Placental pericyte (primary cell): ENCODE results near the gene KIF20B. TPM values are rescaled to one million over a fixed set of nuclear protein-coding genes. Genes with fewer than 3 reads are reported as not detected.

Experiments used
- total RNA-seq: library from RNA; depleted of rRNA; stranded (reverse); fragments of >200 nt; gene quantifications from 2 replicates; pipeline ENCODE4 v1.2.3, GENCODE V29; 2012

KIF20B gene
- 2.4 and 35.2 TPM in 2 replicates for total RNA-seq

GRCh38 chr10:89701242-89702120 lies at the start of gene KIF20B:
Gene KIF20B (plus strand): TSS chr10:89701590. CDS start chr10:89705295, 3,705 bp downstream.

Other genes with a start within 250 kb of the KIF20B start
- gene SLC16A12, start 166.0 kb upstream of the KIF20B start, total RNA-seq: 0.14 and 0.22 TPM in 2 replicates
- 4.2 and 11.7 TPM in 2 replicates for gene PANK1, start 56.3 kb upstream of the KIF20B start, total RNA-seq